Activated naive CD4-positive, alpha-beta T cell treated with anti-CD3 and anti-CD28 coated beads, Interleukin-2, amount 10 ng/mL, durations not matched to agents 5 hours and 36 hours (primary cell): ENCODE results near the gene IGSF10. TPM values are rescaled to one million over a fixed set of nuclear protein-coding genes. Genes with fewer than 3 reads are reported as not detected.

Experiments
- total RNA-seq, 2 experiments: library from RNA; stranded (reverse); gene quantifications; one replicate each; pipeline ENCODE4 v1.2.3, GENCODE V29; 2021

Gene IGSF10
- total RNA-seq = not detected

GRCh38 chr3:151460774-151461450, at the start of gene IGSF10:
Gene IGSF10, minus strand, starts transcription at chr3:151461061. Its CDS starts 2,352 bp downstream, at chr3:151458709.

Other genes starting within 250 kb of the IGSF10 start
- gene P2RY14, start 182.5 kb downstream of the IGSF10 start, total RNA-seq = under 1 TPM; 0.51 to 0.66 TPM
- not detected for gene GPR87, start 144.2 kb downstream of the IGSF10 start, total RNA-seq
- gene P2RY13, start 131.5 kb downstream of the IGSF10 start, total RNA-seq = not detected
- not detected for gene P2RY12, start 76.3 kb downstream of the IGSF10 start, total RNA-seq